NCI-H2171 (cell line): ENCODE measurements around the gene PPP1R1A.

Experiments used
- DNase-seq: peaks from one replicate; lab custom pipeline; 2025; lab: John Stamatoyannopoulos, UW

PPP1R1A gene, protein sequence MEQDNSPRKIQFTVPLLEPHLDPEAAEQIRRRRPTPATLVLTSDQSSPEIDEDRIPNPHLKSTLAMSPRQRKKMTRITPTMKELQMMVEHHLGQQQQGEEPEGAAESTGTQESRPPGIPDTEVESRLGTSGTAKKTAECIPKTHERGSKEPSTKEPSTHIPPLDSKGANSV

DNA sequence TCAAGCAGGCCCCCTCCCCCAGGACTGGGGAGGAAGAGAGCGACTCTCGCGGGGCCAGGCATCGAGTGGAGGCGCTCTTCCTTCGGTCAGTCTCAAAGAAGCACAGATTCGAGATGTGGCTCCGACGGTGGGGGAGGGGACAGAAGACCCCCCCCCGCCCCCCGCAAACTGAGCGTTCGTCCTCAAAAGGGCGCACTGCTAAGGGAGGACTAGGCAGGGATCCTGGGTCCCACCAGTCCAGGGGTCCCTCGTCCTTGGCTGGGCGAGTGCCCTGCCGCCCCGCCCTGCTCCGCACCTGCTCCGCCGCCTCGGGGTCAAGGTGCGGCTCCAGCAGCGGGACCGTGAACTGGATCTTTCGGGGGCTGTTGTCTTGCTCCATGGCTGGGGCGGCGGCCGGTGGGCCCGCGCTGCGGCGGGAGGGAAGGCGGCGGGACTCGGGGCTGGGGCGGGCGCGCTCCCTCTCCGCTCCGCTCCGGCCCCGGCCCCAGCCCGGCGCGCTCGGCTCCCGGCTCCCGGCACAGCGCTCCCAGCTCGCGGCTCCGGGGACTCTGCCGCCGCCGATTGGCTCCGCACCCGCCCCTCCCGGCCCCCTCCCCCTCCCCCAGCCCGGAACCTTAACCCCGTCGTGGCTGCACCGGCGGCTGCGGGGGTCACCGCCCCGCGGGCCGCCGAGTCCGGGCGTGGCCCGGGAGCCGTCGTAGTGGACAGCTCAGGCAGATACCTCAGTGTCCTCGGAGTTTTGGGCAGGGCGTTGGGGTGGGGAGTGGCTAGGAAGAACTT is at the start of gene PPP1R1A:
Gene PPP1R1A, minus strand, starts transcription at position 550 of the 780 bp plus-strand sequence. Its CDS starts 171 bp downstream, at position 379.
- no peak for DNase-seq

DNA sequence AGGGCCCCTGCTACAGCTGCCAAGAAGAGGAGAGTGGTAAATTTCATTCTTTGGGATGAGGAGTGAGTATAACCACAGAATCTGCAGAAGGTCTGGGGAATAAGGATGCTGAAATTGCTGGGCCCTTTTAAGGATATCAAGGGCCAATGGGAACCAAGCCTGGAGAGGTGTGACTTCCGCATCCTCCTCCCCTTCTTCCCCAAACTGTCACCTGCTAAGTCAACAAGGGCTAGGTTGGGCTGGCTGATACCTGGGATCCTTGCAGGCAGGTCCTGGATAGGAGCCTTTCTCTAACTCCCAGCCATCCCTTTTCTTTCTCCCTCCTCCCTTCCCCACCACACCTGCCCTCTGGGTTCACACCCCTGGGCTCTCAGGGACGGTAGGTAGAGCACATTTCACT is 46.3 kb upstream of the PPP1R1A start, which contains the start of gene LACRT:
Gene LACRT, minus strand, starts transcription at position 101 of the 400 bp plus-strand sequence. Its CDS starts 54 bp downstream, at position 47.
- DNase-seq = no peak

DNA sequence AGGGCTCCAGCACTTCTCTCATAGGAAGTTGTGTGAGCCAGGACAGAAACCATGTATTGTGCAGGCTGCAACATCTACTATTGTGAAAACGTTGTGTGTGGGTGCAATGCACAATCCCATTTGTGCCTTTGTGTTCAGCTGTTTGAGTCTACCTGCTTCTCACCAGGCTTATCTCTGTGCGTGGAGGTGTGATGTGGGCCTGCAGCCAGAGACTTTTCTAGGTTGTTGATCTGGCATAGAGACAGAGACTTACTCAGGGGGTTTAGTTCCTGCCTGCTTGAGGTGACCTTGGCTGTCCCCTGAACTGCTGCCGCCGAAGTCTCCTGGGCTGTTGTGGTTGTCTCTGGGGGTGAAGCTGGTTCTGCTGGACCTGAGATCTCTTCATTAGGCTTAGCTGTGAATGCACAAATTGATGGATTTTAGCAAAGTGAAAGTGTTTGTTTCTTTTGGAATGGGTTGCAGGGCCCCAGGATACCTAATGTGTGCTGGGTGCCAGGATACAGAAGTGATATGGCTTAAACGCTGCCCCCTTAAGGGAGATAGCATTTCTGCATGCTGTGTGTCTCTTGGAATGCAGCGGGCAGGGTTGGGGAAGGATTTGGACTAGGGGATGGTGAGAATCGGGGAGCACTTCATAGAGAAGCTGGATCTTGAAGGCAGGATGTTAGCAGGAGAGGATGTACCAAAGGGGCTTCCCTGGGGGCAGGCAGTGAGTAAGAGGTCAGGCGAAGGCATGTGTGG is 43.7 kb upstream of the PPP1R1A start:
- DNase-seq = no peak

DNA sequence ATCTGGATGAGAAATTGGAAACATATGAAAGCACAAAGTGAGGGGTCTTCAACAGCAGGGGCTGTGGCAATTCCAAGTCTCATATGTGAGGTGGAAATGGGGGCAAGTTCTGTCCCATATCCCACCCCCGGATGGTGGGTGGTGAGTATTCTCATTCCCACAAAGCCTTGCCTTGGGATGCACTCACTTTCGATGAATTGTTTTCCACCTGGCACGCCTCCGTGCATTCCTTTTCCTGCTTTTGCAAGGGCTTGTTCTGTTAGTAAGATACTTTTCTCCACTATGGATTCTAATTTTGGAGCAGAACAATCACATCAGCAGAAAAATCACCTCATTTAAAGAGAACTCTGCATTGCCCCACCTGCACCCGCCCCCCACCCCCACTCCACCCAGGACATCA is 43.1 kb upstream of the PPP1R1A start:
- no peak for DNase-seq

DNA sequence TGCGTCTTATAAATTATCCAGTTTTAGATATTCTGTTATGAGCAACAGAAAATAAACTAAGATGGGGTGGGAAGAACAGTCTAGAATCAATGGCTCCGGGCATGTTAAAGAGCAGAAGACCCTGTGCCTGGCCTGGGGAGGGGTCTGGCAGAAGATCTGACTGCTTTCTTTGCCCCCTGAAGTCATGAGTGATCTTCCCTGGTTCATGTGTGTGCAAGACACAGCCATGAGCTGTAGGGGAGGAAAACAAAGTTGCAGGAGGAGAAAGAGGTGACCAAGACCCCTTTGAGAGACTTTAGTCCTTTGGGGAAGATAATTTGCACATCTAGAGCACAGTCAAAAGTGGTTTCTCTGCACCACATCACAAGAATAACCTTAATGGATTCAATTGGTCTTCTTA is 41.5 kb upstream of the PPP1R1A start:
- no peak for DNase-seq

DNA sequence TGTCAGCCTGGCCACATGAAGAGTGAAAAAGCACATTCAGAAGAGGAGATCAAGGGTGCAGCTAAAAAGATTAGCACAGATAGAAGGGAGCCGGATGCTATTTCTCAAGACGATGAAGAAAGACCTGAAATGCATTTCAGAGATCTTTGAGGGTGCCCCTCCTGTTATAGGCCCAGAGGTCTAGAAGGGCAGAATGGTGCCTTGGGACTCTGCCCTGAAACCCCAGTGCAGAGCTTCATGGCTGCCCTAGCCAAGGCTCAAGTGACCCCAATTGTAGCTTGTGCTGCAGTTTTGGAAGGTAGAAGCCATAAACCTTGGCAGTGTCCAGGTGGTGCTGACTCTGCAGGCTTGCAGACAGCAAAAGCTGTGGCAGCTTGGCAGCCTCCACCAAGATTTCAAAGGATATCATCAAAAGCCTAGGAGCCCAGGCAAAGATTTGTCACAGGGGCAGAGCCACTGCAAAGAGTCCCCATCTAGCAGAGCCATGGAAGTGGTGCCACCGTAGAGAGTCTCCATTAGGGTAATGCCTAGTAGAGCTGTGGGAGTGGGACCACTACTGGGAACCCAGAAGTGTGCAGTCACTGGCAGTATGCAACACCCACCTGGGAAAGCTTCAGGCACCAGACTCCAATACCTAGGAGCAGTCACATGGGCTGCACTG is 39.9 kb upstream of the PPP1R1A start:
- DNase-seq = no peak

DNA sequence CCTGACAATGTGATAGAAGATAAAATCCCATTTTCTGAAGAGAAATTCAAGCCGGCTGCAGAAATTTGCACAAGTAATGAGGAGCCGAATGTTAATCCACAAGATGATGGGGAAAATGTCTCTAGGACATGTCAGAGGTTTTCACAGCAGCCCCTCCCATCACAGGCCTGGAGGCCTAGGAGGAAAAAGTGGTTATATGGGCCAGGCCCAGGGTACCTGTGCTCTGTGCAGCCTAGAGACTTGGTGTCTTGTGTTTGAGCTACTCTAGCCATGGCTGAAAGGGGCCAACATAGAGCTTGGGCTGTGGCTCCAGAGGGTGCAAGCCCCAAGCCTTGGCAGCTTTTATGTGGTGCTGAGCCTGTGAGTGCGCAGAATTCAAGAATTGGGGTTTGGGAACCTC is 38.8 kb upstream of the PPP1R1A start:
- DNase-seq = no peak

DNA sequence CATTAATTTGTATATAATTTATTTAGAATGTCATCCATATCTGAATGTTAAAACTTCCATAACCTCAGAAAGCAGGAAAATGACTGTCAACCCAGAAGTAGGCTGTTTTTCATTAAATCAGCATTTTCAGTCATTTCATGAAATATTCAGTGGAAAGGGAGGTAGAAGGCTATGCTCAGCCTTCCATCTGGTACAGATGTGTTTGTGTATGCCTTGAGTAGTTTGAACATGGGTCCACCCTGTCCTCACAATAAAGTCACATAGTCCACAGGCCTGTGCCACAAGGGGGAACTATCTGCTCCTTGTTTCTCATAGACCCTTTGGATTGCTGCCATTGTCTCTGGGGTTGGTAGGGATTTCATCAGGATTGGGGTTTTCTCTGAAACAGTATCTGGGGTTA is 37.1 kb upstream of the PPP1R1A start:
- no peak for DNase-seq

DNA sequence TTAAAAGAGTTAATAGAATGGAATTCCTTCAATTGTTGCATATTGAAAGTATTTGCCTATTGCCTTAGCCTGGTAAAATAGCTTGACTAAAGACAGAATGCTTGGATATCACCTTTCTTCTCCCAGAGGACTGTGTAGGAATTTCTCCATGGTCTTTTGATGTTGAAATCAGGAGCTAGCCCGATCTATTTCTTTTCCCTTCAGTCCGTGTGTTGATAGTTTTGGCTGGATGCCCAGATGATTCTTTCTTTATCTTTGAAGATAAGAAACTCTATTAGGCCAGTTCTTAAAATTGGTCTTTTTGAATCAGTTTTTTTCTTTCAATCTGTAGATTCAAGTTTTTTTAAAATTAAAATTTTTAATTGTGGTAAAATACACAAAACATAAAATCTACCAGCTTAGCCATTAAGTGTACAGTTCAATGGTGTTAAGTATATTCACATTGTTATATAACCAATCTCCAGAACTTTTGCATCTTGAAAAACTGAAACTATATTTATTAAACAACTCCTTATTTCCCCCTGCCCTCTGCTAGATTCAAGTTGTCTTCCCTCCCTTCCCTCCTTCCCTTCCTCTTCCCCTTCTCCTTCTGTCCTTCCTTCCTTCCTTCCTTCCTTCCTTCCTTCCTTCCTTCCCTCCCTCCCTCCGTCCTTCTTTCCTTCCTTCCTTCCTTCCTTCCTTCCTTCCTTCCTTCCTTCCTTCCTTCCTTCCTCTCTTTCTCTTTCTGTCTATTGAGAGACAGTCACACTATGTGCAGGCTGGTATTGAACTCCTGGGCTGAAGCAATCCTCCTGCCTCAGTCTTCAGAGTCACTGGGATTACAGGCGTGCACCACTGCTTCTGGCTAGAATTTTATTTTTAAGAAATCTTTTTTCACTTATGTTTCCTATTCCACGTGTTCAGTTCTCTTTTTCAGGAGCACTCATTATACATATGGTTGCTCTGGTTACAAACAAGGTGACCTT is 36.1 kb upstream of the PPP1R1A start:
- DNase-seq = no peak

DNA sequence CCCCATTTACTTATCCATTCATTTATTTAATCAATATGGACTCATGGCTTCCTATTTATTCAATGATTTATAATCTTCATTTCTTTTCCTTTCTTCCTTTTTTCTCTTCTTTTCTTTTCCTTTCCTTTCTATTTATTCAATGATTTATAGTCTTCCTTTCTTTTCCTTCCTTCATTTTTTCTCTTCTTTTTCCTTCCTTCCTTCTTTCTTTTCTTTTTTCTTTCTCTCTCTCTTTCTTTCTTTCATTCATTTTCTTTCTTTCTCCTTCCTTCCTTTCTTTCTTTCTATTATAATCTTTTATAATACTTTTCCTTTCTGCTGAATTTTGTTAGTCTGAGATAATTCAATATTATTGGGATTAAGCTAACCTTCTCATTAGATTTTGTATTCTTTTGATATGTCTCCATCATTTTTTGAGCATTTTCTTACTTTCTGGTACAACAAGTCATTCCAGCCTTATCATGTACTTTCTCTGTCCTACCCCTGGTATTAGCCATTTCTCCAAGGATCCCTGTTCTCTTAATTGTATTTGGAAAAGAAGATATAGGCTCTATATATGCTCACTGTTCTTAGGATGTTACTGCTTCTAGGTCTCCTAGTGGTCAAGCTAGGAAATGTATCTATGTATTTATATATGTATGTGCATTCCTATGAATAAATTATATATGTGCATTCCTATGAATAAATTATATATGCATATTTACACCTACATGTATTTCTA is 34.2 kb upstream of the PPP1R1A start:
- no peak for DNase-seq

DNA sequence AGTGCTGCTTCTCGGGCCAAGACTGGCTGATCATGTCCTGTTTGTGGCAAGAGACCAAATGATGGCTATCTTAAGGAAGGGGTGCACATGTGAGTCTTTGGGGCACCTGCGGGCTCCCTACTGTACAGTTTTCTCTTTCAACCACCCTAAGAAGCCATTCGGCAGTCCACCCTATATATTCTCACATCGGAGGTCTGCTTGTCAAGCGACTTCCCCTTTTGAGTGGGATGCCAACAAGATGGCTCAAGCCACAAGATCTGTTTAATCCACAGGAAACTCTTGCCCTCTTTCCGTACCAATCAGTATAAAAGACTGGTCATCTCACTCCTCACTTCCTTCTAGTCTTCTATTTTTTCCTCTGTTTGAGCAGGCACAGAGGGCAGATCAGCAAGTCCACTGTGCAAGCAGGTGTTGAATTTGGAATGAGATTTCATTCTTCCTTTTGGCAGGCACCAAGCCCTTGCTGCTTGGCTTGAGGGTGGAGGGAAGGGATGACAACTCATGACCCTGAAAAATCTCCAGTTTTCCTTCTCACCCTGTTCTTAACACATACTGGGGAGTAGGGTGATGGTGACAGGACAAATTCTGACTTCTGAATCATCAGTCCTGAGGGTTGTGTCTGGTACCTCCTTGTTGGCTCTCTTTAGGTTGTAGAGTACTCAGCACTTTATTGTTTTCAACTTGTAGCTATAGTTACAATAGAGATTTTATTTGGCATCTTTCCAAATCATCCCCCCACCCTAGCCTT is 28.6 kb upstream of the PPP1R1A start:
- no peak for DNase-seq

DNA sequence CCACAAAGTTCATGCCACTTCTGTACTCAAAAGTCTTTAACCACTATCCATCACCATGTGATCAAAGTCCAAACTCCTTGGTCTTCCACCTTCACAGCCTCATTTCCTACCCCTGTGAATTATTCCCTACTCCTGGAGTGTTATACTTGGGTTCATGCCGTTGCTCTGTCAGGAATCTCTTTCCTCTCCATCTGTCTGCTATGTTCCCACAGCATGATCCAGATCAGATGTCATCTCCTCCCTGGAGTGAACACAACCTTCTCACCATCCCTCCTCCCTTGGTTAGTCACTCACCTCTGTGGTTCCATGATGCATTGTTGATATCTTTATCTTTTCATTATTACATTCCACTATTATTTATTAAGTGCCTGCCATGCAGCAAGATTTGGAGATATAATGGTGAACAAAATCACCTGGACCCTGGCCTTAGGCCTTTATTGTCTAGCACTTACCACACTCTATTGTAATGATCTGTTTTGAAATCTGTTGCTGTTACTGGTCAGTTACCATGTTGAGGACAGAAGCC is 23.8 kb upstream of the PPP1R1A start:
- DNase-seq = no peak

DNA sequence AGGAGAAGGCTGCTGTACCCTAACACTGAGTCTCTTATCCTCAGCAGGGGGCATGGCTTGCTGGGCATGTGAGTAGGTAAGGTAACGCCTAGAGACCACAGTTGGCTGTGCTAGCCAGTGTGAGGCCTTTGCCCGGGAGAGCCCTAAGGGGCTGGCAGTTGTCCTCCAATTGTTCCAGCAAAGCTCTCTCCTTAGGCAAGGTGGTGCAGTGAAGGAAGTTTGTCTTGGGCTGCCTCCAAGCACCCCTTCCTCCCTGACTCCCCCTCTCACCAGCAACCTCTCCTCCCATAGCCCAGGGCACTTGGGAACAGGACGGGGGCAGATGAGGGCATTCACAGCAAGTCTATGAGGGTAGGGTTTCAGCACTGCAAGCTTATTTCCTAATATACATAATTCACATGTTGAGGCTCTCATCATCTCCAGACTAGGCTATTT is 23.3 kb upstream of the PPP1R1A start:
- no peak for DNase-seq

DNA sequence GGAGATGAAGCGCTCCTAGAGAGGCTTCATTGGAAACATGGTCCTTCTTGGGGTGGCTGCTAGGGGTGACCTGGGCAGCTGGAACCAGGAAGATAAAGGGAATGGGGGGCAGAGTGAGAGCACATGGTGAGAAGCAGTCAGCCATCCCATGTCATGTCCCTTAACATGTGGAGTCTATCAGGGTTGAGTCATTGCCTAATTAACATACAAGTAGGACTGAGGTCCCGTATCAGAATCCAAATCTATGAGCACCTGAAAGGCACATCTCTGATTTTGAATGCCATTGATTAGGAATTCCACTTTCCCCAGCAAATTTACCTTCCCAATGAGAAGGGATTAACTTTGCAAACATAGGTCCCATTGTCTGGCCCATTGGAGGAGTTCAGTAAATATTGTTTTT is 20.3 kb upstream of the PPP1R1A start:
- DNase-seq = no peak

DNA sequence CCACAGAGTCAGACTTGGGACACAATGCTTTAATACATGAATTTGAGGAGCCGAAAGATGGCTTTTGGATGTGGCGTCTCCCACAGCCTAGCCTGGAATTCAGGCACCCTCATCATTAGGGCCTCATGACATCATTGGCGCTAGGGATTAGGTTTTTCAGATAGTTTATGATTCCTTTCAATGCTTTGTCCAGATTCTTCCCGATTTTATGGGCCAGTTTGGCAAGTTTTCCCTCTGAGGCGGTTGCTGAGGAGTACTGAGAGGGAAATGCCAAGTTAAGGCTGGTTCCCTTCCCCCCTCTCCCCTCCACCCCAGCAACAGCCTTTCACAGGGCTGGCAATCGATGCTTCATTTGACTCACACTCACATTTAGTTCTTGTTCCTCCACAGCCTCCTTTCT is 19.7 kb upstream of the PPP1R1A start:
- DNase-seq = no peak

DNA sequence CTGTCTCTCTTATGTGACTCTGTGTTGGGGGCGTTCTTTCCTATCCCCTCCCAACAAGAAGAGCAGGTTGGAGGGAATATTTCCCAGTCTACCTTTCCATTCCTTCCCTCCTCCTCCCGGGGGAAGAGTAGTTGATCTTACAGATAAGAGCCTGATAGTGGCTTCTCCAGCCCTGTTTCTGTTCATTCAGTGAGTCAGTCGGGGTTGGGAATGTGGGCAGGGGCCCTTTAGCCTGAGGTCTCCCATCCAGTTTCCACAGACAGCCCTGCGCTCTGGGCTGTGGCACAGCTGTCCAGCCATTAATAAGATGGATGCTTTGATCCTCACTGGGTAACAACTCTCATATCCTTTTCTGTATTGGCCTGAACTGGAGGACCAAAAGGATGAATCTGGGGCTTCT is 18.1 kb upstream of the PPP1R1A start:
- DNase-seq = no peak

DNA sequence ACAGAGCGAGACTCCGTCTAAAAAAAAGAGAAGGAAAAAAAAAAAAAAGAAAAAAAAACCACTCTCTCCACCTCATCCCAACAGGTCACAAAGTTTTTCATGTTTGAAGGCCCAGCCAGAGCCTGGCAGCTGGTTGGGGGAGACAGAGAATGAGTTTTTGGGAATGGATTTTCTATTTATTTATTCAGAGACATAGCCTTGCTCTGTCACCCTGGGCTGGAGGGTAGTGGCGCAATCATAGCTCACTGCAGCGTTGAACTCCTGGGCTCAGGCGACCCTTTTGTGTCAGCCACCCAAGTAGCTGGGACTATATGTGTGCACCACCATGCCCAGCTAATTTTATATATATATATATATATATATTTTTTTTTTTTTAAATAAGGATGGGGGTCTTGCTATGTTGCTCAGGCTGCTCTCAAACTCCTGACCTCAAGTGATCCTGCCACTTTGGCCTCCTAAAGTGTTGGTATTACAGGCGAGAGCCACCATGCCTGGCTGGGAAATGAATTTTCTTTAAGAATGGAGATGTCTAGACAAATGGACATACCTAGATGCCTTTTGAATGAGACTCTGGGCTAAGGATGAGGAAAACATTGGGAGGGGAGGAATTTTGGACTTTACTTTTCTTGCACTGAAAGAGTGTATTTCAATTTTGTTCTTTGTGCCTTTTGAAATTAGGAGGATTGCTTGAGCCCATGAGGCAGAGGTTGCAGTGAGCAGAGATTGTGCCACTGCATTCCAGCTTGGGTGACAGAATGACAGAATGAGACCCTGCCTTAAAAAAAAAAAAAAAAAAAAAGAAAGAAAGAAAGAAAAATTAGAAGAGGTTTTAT is 16.9 kb upstream of the PPP1R1A start:
- DNase-seq = no peak

DNA sequence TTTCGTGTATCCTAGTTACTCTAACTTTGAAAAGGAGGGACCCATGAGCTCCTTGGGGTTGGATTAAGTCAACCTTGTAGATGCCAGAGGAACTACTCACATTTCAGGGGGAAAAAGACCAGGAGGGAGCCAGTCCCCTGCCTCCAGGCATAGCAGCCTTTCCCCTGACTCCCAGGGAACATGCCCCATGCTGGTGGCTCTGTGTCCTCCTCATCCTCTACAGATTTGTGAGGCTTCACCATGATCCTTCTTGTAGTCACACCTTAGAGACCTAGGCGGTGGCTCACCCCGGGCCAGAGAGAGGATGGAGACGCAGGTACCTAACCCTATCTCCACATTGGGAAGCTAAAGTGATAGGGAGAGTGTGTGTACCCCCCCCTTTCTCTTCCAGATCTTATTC is 16.0 kb upstream of the PPP1R1A start:
- DNase-seq = no peak

DNA sequence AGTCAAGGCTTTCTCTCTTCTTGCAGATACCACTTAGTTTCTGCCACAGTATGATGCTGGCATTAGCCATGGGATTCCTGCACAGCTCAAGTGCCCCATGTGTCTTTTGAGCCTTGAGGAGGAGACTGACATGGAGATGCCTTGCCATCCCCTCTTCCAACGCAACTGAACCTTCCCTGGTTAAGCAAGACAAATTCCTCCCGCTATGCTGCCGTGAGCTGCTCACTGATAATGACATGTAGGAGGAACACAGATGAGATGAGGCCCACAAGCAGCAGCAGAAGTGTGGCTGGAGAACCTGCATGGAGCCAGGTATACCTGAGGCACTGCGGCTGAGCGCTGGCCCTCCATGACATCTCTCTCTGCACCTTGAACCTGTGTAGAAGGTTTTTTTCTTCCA is 15.4 kb upstream of the PPP1R1A start:
- DNase-seq = no peak
